ENCODE data around the gene CACTIN.

Gene CACTIN

GRCh38 chr19:3565139-3565538 is 61.5 kb downstream of the CACTIN start:
- no peak for DNase-seq (ENCODE audit: low read depth)

GRCh38 chr19:3563709-3564524 is 62.7 kb downstream of the CACTIN start:
- DNase-seq (ENCODE audit: low read depth): no peak

All from CMK (cell line).